ENCODE results near the gene SLC17A6.

Gene SLC17A6

DNA sequence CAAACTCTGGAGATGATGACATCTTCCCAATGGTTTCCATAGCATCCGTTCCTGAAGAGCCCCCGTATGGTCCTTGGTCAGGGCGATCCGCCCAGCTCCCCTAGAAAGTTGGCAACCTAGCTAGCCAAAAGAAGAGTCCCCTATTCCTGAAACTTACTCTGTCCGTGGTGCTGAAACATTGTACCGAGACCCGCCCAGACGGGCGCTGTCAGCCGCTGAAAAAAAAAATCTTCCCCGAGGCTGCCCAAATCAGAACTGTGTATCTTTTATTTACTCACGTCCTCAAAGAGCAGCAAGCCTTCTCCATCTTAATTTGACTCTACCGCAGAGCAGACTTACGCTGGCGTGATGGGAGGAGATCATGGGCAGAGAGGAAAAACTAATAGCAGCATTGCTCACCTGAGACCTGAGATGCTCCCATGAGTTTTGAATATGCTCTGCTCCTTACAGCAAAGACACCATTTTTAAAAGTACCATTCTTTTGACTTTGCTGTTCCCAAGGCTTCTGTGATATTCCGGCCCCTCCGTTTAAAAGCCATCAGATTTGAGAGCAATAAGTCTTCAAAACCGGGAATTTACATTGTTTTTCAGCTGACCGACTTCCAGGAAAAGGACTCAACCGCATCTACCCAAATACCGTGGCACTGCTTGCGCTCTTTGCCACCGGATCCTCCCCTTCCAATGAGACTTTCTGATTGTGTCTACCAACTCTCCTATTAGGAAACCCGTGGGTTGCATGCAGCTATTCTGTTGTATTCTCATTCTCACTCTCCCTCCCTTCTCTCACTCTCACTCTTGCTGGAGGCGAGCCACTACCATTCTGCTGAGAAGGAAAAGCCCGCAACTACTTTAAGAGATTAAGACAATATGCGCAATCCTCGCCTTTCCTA, at the start of gene SLC17A6:
SLC17A6 (plus strand) TSS at position 786 of the 890 bp plus-strand sequence. CDS start 153 bp downstream, outside the sequence.
- ChIA-PET POLR2A (no interaction called here), CTCF (interaction anchor here (1.0 to 3.2 kb wide), 2 partner anchors 449 to 459 kb away, joined by 3 to 36 read pairs; no protein-coding TSS in a partner anchor)
- no peak within 1 kb of the TSS for H3K4me3 ChIP-seq (ENCODE audit: low read depth, low read length)
- TF ChIP-seq, protein P1, sequence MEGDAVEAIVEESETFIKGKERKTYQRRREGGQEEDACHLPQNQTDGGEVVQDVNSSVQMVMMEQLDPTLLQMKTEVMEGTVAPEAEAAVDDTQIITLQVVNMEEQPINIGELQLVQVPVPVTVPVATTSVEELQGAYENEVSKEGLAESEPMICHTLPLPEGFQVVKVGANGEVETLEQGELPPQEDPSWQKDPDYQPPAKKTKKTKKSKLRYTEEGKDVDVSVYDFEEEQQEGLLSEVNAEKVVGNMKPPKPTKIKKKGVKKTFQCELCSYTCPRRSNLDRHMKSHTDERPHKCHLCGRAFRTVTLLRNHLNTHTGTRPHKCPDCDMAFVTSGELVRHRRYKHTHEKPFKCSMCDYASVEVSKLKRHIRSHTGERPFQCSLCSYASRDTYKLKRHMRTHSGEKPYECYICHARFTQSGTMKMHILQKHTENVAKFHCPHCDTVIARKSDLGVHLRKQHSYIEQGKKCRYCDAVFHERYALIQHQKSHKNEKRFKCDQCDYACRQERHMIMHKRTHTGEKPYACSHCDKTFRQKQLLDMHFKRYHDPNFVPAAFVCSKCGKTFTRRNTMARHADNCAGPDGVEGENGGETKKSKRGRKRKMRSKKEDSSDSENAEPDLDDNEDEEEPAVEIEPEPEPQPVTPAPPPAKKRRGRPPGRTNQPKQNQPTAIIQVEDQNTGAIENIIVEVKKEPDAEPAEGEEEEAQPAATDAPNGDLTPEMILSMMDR (IDR thresholded peaks at IDR 0.05; ENCODE audit: insufficient read depth, low read length, missing control alignments): no peak
- no peak for DNase-seq (ENCODE audit: low read depth, low spot score)

DNA sequence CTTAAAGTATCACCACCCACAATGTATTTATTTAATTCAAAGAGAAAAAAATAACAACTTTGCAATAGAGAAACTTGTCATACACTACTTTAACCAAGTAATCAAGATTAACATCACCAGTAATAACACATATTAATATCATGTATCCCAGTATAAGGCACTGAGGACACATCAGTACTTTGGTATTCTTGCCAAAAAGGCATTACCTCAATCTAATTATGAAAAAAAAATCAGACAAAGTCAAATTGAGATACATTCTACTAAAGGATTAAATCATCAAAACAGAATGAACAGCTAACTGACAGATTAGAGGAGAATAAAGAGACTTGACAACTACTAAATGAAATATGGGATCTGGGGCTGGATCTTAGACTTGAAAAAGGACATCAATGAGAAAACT, 35.8 kb upstream of the SLC17A6 start:
- no peak overlapping the region for H3K4me3 ChIP-seq (ENCODE audit: low read depth, low read length)
- ChIA-PET POLR2A (no interaction called here), CTCF (no interaction called here)
- TF ChIP-seq, protein P1 (IDR thresholded peaks at IDR 0.05; ENCODE audit: insufficient read depth, low read length, missing control alignments): no peak
- no peak for DNase-seq (ENCODE audit: low read depth, low spot score)

DNA sequence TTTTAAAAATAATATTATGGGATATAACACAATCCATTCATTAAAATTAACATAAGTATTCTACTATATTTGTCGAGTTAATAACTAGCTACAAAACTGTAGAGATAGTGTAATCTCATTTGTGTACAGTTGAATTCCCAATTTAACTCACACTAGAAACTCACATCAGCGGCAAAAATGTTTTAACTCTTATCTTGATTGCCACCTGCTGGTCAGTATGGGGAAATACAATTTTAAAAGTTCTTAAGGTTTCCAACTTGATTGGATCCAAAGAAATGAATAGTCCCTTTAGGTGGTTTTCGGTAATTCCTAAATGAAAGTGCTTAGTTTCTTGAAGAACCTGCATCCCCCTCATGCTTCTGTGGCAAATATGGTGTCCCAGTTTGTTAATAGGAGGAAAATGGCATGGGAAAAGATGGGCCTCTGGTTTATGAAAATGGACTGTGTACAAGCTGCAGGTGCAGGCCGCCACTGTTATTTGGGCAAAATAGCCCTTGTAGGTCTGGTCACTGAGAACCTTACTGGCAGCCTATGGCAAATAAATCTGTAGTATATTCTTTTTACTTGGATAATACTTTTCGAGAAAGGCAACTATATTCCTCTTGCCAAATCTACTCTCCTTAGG, 33.7 kb upstream of the SLC17A6 start:
- DNase-seq (ENCODE audit: low read depth, low spot score): no peak
- H3K4me3 ChIP-seq (ENCODE audit: low read depth, low read length): no peak overlapping the region
- POLR2A ChIA-PET: no interaction called here
- CTCF ChIA-PET: interaction anchor here (1.1 to 3.9 kb wide), 5 partner anchors 78 to 1656 kb away, joined by 3 to 20 read pairs (median 3); no protein-coding TSS in a partner anchor
- TF ChIP-seq, protein P1 (IDR thresholded peaks at IDR 0.05; ENCODE audit: insufficient read depth, low read length, missing control alignments): peak; percentile 27

DNA sequence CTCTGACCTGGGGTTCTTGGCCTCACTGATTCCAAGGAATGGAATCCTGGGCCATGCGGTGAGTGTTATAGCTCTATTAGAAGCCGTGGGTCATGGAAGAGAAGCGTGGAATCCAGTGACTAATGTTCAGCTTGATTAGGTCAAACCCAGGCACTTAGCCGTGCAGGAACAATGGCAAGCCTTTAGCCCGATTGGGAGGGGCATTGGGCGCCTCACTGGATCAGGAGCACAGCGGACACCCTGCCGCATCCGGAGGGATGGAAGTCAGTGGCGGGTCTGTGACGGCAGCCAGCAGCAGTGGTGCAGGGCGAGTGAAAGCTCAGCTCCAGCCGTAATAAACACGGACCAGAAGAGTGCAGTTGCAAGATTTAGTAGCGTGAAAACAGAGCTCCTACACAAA, 20.5 kb upstream of the SLC17A6 start:
- DNase-seq (ENCODE audit: low read depth, low spot score): no peak
- ChIA-PET POLR2A (no interaction called here), CTCF (no interaction called here)
- no peak overlapping the region for H3K4me3 ChIP-seq (ENCODE audit: low read depth, low read length)
- TF ChIP-seq, protein P1 (IDR thresholded peaks at IDR 0.05; ENCODE audit: insufficient read depth, low read length, missing control alignments): no peak

DNA sequence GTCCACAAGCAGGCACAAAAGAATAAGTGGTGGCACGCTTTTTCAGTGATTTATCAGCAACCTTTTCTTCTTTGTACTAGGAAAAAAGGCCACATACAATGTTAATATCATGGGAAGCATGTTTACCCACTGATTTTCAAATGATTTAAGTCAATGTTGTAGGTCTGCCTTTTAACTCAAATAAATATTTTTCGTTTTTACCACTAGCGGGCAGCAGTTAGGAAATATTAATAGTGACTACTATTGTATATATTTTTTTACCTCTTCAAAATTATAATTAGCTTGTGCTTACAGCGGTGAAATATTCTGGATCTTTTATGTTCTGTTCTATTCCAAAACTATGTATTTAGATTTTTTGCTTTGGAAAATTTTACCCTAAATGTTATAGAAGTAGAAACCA, 6.4 kb upstream of the SLC17A6 start:
- POLR2A ChIA-PET: no interaction called here
- DNase-seq (ENCODE audit: low read depth, low spot score): no peak

More for the DNA sequence above, 6.4 kb upstream of the SLC17A6 start:
- CTCF ChIA-PET: interaction anchor here (0.7 kb wide), 1 partner anchor 456 kb away, joined by 3 read pairs; no protein-coding TSS in a partner anchor
- no peak overlapping the region for H3K4me3 ChIP-seq (ENCODE audit: low read depth, low read length)
- TF ChIP-seq, protein P1 (IDR thresholded peaks at IDR 0.05; ENCODE audit: insufficient read depth, low read length, missing control alignments): no peak

All from AG04449 (cell line).